CD8-positive, alpha-beta memory T cell (primary cell): Measurements from ENCODE around the gene SMIM20. TPM values are rescaled to one million over a fixed set of nuclear protein-coding genes. Genes with fewer than 3 reads are reported as not detected.

Experiments used
- CTCF ChIA-PET: fragments of 350-600 bp; sonication (Branson Sonifier 250); formaldehyde crosslinking; loops from one replicate; lab custom pipeline; 2021; ENCODE audit warnings: antibody characterized with exemption; lab: Charles Lee
- POLR2A ChIA-PET: fragments of 350-600 bp; sonication (Branson Sonifier 250); formaldehyde crosslinking; loops from one replicate; lab custom pipeline; 2021; ENCODE audit warnings: antibody characterized with exemption; lab: Charles Lee
- DNase-seq, 5 donors: peaks; one replicate each; pipeline versions ENCODE4 v3.0.0 to v3.0.0-alpha.2; 2020 to 2022; ENCODE audit warnings: mixed read lengths in 1 of 5
- H3K27ac ChIP-seq: one replicate; pipeline ENCODE4 v1.7.0; 2013; ENCODE audit warnings: low read depth, mild to moderate bottlenecking, low read length, moderate library complexity
- H3K27me3 ChIP-seq: 2 replicates; pipeline ENCODE4 v1.7.0; 2013; ENCODE audit warnings: low read length, mild to moderate bottlenecking; ENCODE audit not compliant: insufficient read depth, poor library complexity, severe bottlenecking
- H3K36me3 ChIP-seq: 2 replicates; pipeline ENCODE4 v1.7.0; 2013; ENCODE audit warnings: mild to moderate bottlenecking, low read length, moderate library complexity; ENCODE audit not compliant: insufficient read depth
- H3K4me1 ChIP-seq: 2 replicates; pipeline ENCODE4 v1.7.0; 2013; ENCODE audit warnings: mild to moderate bottlenecking, low read length, moderate library complexity; ENCODE audit not compliant: insufficient read depth
- H3K4me3 ChIP-seq: 2 replicates; pipeline ENCODE4 v1.7.0; 2013; ENCODE audit warnings: mild to moderate bottlenecking, low read length
- H3K9me3 ChIP-seq: 2 replicates; pipeline ENCODE4 v1.7.0; 2013; ENCODE audit warnings: mild to moderate bottlenecking, low read length
- H3K27ac Mint-ChIP-seq, 8 donors: one replicate each; pipeline ENCODE4 v1.8.0; 2020 to 2021; ENCODE audit warnings: mixed read lengths in 8 of 8, mild to moderate bottlenecking in 6 of 8, inconsistent platforms in 3 of 8, moderate library complexity in 3 of 8
- H3K27me3 Mint-ChIP-seq, 2 donors: one replicate each; pipeline ENCODE4 v1.8.0; 2020 to 2021; ENCODE audit warnings: mixed read lengths in 2 of 2, mild to moderate bottlenecking in 1 of 2, moderate library complexity in 1 of 2
- H3K36me3 Mint-ChIP-seq, 3 donors: one replicate each; pipeline ENCODE4 v1.8.0; 2020 to 2021; ENCODE audit warnings: mixed read lengths in 3 of 3, inconsistent platforms in 1 of 3, mild to moderate bottlenecking in 1 of 3
- H3K4me1 Mint-ChIP-seq, 3 donors: one replicate each; pipeline ENCODE4 v1.8.0; 2020 to 2021; ENCODE audit warnings: mixed read lengths in 3 of 3, inconsistent platforms in 1 of 3, mild to moderate bottlenecking in 1 of 3
- H3K4me3 Mint-ChIP-seq, 7 donors: one replicate each; pipeline ENCODE4 v1.8.0; 2020 to 2021; ENCODE audit warnings: mixed read lengths in 7 of 7, mild to moderate bottlenecking in 6 of 7, moderate library complexity in 4 of 7, inconsistent platforms in 2 of 7
- H3K9me3 Mint-ChIP-seq, 5 donors: one replicate each; pipeline ENCODE4 v1.8.0; 2020 to 2022; ENCODE audit warnings: mixed read lengths in 5 of 5, mild to moderate bottlenecking in 3 of 5, moderate library complexity in 2 of 5, inconsistent platforms in 1 of 5
- polyA plus RNA-seq: library from polyadenylated mRNA; unstranded; fragments of 300-500 nt; fragmentation: Illumina TruSeq; gene quantifications from one replicate; pipeline ENCODE4 v1.2.3, GENCODE V29; 2021
- total RNA-seq, 2 experiments: library from RNA; stranded (reverse); gene quantifications; one replicate each; pipeline ENCODE4 v1.2.3, GENCODE V29; 2021

SMIM20 gene
- total and polyA plus RNA-seq, 3 experiments from 2014 or later, result 25.1 to 47.3 (median 28.5) TPM

GRCh38 chr4:25936696-25937095, 22.7 kb downstream of the SMIM20 start:
- Mint-ChIP-seq H3K4me1 (peaks cover 5 to 16% (median 15%) of the 10 kb centered on the region in 3 donors), H3K4me3 (no peak overlapping the region), H3K9me3 (peaks cover 0 to 4% (median 0%) of the 10 kb centered on the region in 5 donors), H3K27me3 (peaks cover 6 to 21% of the 10 kb centered on the region in 2 donors), H3K36me3 (peaks cover 0 to 19% (median 2%) of the 10 kb centered on the region in 3 donors), H3K27ac (no peak overlapping the region)
- CTCF ChIA-PET, result no interaction called here
- Histone ChIP-seq H3K27ac (no peak overlapping the region), H3K9me3 (no peaks in the 10 kb centered on the region), H3K27me3 (no peaks in the 10 kb centered on the region), H3K36me3 (no peaks in the 10 kb centered on the region), H3K4me3 (no peak overlapping the region), H3K4me1 (no peaks in the 10 kb centered on the region)
- POLR2A ChIA-PET, result no interaction called here
- no peak for DNase-seq

- peak overlapping the region in 4 of 8 donors; percentile 0 to 54 (median 36) for H3K27ac Mint-ChIP-seq
- POLR2A ChIA-PET, result no interaction called here
- no peak overlapping the region for H3K27ac ChIP-seq
- CTCF ChIA-PET, result no interaction called here
- H3K9me3 ChIP-seq, result no peaks in the 10 kb centered on the region
- H3K4me1 ChIP-seq, result no peaks in the 10 kb centered on the region
- peak overlapping the region in 5 of 7 donors; percentile 10 to 37 (median 25) for H3K4me3 Mint-ChIP-seq
- DNase-seq, result no peak
- peaks cover 0 to 4% (median 0%) of the 10 kb centered on the region in 5 donors for H3K9me3 Mint-ChIP-seq
- no peak overlapping the region for H3K4me3 ChIP-seq
- H3K36me3 ChIP-seq, result no peaks in the 10 kb centered on the region
- H3K27me3 Mint-ChIP-seq, result peaks cover 6 to 30% of the 10 kb centered on the region in 2 donors
- peaks cover 0 to 19% (median 2%) of the 10 kb centered on the region in 3 donors for H3K36me3 Mint-ChIP-seq
- H3K27me3 ChIP-seq, result no peaks in the 10 kb centered on the region
- peaks cover 5 to 16% (median 15%) of the 10 kb centered on the region in 3 donors for H3K4me1 Mint-ChIP-seq
These were observed 23.8 kb downstream of the SMIM20 start for GRCh38 chr4:25937801-25938200.

DNA sequence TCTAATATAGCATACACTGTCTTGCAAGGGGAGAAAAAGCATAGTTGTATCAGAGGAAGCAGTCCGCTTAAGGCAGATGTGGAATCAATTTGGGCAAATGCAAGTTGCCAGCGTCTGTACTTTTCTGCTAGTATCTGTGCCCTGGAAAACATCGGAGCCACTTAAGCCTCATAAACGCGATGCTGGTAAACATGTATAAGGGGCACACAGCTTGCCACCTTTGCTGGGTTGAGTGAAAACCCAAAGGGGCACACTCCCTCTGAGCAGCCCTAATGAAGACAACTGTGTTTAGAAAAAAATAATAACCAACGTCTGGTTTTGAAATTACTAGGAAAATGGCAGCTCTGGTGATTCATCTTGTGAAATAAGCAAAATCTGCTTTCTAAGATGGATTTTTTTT, 24.3 kb downstream of the SMIM20 start:
- ChIA-PET POLR2A (no interaction called here), CTCF (no interaction called here)
- H3K27me3 ChIP-seq, result no peaks in the 10 kb centered on the region
- no peak for DNase-seq
- Mint-ChIP-seq H3K4me1 (peaks cover 5 to 16% (median 15%) of the 10 kb centered on the region in 3 donors), H3K9me3 (peaks cover 0 to 4% (median 0%) of the 10 kb centered on the region in 5 donors), H3K4me3 (peak overlapping the region in 2 of 7 donors; percentile 10 to 25), H3K27me3 (peaks cover 6 to 32% of the 10 kb centered on the region in 2 donors), H3K36me3 (peaks cover 0 to 19% (median 0%) of the 10 kb centered on the region in 3 donors), H3K27ac (no peak overlapping the region)
- H3K27ac ChIP-seq, result no peak overlapping the region
- no peaks in the 10 kb centered on the region for H3K36me3 ChIP-seq
- no peaks in the 10 kb centered on the region for H3K4me1 ChIP-seq
- H3K4me3 ChIP-seq, result no peak overlapping the region
- H3K9me3 ChIP-seq, result no peaks in the 10 kb centered on the region

DNA sequence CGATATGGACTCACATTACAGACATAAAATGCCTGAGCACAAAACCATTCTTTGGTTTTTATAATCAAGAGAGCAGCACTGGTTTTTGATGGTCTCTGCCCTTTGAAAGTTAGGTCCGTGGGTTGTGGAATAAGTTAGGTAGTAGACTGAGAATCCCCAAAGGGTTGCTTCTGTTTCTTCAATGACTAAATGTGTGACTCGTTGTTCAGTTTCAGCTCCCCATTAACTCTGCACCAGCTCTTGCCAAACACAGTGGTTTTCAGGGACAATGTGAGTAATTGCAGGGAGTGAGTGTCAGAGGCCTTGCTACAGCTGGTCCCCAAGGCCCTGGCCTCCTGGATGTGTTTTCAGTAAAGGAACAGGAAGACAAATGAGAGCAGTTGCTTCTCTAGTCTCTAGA, 24.8 kb downstream of the SMIM20 start:
- H3K27ac ChIP-seq, result no peak overlapping the region
- peaks cover 6 to 32% of the 10 kb centered on the region in 2 donors for H3K27me3 Mint-ChIP-seq
- H3K27me3 ChIP-seq, result no peaks in the 10 kb centered on the region
- no peak overlapping the region for H3K27ac Mint-ChIP-seq
- no peak for DNase-seq
- H3K9me3 ChIP-seq, result no peaks in the 10 kb centered on the region
- ChIA-PET CTCF (interaction anchor here (1.7 kb wide), 1 partner anchor 13 kb away, joined by 3 read pairs; no protein-coding TSS in a partner anchor), POLR2A (no interaction called here)
- H3K36me3 Mint-ChIP-seq, result peaks cover 0 to 19% (median 0%) of the 10 kb centered on the region in 3 donors
- H3K4me3 ChIP-seq, result no peak overlapping the region
- H3K4me1 ChIP-seq, result no peaks in the 10 kb centered on the region
- H3K9me3 Mint-ChIP-seq, result peaks cover 0 to 4% (median 0%) of the 10 kb centered on the region in 5 donors
- peaks cover 5 to 16% (median 15%) of the 10 kb centered on the region in 3 donors for H3K4me1 Mint-ChIP-seq
- H3K4me3 Mint-ChIP-seq, result no peak overlapping the region
- no peaks in the 10 kb centered on the region for H3K36me3 ChIP-seq

DNA sequence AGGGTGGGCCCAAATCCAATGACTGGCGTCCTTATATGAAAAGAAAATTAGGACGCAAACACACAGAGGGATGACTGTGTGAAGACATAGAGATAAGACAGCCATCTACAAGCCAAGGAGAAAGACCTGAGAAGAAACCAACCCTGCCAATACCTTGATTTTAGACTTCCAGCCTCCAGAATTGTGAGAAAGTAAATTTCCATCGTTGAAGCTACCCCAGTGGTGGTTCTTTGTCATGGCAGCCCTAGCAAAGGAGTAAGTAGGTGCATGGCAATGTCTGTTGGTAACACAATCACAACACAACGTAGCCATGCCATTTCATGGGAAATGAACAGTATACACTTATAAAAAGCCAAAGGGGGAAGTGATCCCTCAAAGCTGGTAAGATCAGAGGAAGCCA, 25.3 kb downstream of the SMIM20 start:
- DNase-seq, result no peak
- H3K4me1 Mint-ChIP-seq, result peaks cover 5 to 16% (median 15%) of the 10 kb centered on the region in 3 donors
- Histone ChIP-seq H3K4me1 (no peaks in the 10 kb centered on the region), H3K4me3 (no peak overlapping the region), H3K27me3 (no peaks in the 10 kb centered on the region), H3K27ac (no peak overlapping the region), H3K9me3 (no peaks in the 10 kb centered on the region), H3K36me3 (no peaks in the 10 kb centered on the region)
- peaks cover 0 to 4% (median 0%) of the 10 kb centered on the region in 5 donors for H3K9me3 Mint-ChIP-seq
- H3K27me3 Mint-ChIP-seq, result peaks cover 6 to 32% of the 10 kb centered on the region in 2 donors
- ChIA-PET POLR2A (no interaction called here), CTCF (interaction anchor here (1.7 kb wide), 1 partner anchor 13 kb away, joined by 3 read pairs; no protein-coding TSS in a partner anchor)
- H3K36me3 Mint-ChIP-seq, result peaks cover 0 to 15% (median 0%) of the 10 kb centered on the region in 3 donors
- no peak overlapping the region for H3K4me3 Mint-ChIP-seq
- H3K27ac Mint-ChIP-seq, result no peak overlapping the region

DNA sequence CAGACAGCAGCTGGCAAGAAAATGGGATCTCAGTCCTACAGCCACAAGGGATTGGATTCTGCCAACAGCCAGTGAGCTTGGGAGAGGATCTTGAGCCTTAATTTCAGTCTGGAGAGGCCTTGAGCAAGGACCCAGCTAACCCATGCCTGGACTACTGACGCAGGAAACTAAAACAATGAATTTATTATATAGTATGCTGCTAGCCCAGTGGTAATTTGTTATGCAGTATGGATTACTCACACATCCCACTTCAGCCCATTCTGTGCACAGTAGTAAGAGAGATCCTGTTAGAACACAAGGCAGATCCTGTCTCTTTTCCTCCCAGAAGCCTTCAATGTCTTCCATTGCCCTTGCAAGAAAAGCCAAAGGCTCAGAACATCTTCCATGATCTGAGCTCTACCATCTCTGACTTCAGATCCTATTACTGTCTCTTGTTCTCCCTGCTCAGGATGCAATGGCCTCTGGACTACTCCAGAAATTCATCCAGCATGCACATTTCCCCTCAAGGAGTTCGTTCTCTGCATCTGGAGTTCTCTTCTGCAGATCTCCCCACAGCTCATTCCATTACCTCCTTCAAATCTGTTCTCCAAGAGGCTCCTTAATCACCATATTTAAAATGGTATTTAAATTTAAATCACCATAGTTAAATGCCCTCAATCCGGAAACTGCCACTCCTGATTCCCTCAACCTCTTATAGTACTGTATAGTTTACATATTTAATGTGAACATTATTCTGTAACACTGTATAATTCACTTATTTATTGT, 27.6 kb downstream of the SMIM20 start:
- CTCF ChIA-PET, result interaction anchor here (1.1 kb wide), 1 partner anchor 11 kb away, joined by 3 read pairs; no protein-coding TSS in a partner anchor
- DNase-seq, result no peak
- H3K27ac ChIP-seq, result no peak overlapping the region
- H3K27ac Mint-ChIP-seq, result no peak overlapping the region
- no peaks in the 10 kb centered on the region for H3K9me3 Mint-ChIP-seq
- no peak overlapping the region for H3K4me3 ChIP-seq
- no peaks in the 10 kb centered on the region for H3K4me1 ChIP-seq
- H3K27me3 ChIP-seq, result no peaks in the 10 kb centered on the region
- peaks cover 0 to 13% (median 0%) of the 10 kb centered on the region in 3 donors for H3K36me3 Mint-ChIP-seq
- POLR2A ChIA-PET, result no interaction called here
- peaks cover 5 to 16% (median 15%) of the 10 kb centered on the region in 3 donors for H3K4me1 Mint-ChIP-seq
- H3K9me3 ChIP-seq, result no peaks in the 10 kb centered on the region
- no peaks in the 10 kb centered on the region for H3K36me3 ChIP-seq
- H3K4me3 Mint-ChIP-seq, result no peak overlapping the region
- H3K27me3 Mint-ChIP-seq, result peaks cover 6 to 37% of the 10 kb centered on the region in 2 donors

DNA sequence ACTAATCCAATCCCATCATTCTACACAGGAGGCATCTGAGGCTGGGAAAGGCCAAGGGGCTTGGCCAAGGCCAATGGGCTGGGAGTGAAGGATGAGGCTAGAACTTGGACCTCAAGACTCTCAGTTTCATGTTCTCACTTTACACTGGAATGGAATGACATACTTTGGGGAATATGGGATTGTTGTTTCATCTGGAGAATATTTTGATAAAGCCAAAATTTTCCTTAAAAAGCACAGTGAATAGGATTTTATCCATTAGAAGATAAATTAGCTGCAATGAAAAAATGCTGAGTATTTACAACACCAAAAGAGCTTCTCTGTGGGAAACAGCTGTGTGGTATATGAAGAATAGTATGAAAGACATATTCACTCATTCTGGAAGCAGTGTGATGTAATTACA, 29.3 kb downstream of the SMIM20 start:
- POLR2A ChIA-PET, result no interaction called here
- peaks cover 8 to 39% of the 10 kb centered on the region in 2 donors for H3K27me3 Mint-ChIP-seq
- no peaks in the 10 kb centered on the region for H3K9me3 Mint-ChIP-seq
- H3K4me1 Mint-ChIP-seq, result peaks cover 0 to 8% (median 7%) of the 10 kb centered on the region in 3 donors
- CTCF ChIA-PET, result no interaction called here
- H3K36me3 ChIP-seq, result no peaks in the 10 kb centered on the region
- no peaks in the 10 kb centered on the region for H3K27me3 ChIP-seq
- no peak overlapping the region for H3K27ac ChIP-seq
- no peak overlapping the region for H3K4me3 ChIP-seq
- no peak overlapping the region for H3K4me3 Mint-ChIP-seq
- H3K36me3 Mint-ChIP-seq, result peaks cover 0 to 13% (median 0%) of the 10 kb centered on the region in 3 donors
- no peaks in the 10 kb centered on the region for H3K4me1 ChIP-seq
- no peaks in the 10 kb centered on the region for H3K9me3 ChIP-seq
- no peak for DNase-seq
- H3K27ac Mint-ChIP-seq, result no peak overlapping the region

- no peaks in the 10 kb centered on the region for H3K9me3 Mint-ChIP-seq
- ChIA-PET CTCF (interaction anchor here (0.9 kb wide), 1 partner anchor 15 kb away, joined by 4 read pairs; no protein-coding TSS in a partner anchor), POLR2A (no interaction called here)
- H3K36me3 Mint-ChIP-seq, result peaks cover 0 to 12% (median 0%) of the 10 kb centered on the region in 3 donors
- H3K4me3 ChIP-seq, result no peak overlapping the region
- no peaks in the 10 kb centered on the region for H3K9me3 ChIP-seq
- no peak overlapping the region for H3K27ac Mint-ChIP-seq
- H3K27ac ChIP-seq, result no peak overlapping the region
- no peaks in the 10 kb centered on the region for H3K27me3 ChIP-seq
- DNase-seq, result no peak
- H3K4me1 Mint-ChIP-seq, result peaks cover 0 to 3% (median 2%) of the 10 kb centered on the region in 3 donors
- no peaks in the 10 kb centered on the region for H3K36me3 ChIP-seq
- peaks cover 8 to 41% of the 10 kb centered on the region in 2 donors for H3K27me3 Mint-ChIP-seq
- H3K4me1 ChIP-seq, result no peaks in the 10 kb centered on the region
- no peak overlapping the region for H3K4me3 Mint-ChIP-seq
These were observed 29.8 kb downstream of the SMIM20 start for GRCh38 chr4:25943805-25944204.
